Measurements from ENCODE around the gene SNX20.

SNX20 gene

GRCh38 chr16:50662306-50662940 lies 18.7 kb downstream of the SNX20 start:
- TF ChIP-seq CTCF (IDR thresholded peaks at IDR 0.05; ENCODE audit: control insufficient read depth, insufficient read depth, low read depth, low read length, missing control alignments) = no peak
- H3K4me3 ChIP-seq (ENCODE audit: control insufficient read depth, low read depth, low read length) = no peak overlapping the region
- DNase-seq (ENCODE audit: low read depth) = no peak

DNA sequence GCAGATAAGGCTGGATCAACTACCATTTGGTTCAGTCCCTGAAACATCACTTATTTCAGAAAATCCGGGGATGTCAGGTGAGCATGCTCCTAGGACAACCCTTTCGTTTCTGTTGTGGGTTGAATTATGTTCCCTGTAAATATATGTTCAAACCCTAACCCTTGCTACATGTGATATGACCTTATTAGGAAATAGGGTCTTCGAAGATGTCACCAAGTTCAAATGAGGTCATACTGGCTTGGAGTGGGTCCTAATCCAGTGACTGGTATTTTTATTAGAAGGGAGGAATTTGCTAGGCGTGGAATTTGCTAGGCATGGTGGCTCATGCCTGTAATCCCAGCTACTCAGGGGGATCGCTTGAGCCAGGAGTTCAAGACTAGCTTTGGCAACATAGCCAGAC lies 21.3 kb downstream of the SNX20 start:
- DNase-seq (ENCODE audit: low read depth) = no peak
- TF ChIP-seq CTCF (IDR thresholded peaks at IDR 0.05; ENCODE audit: control insufficient read depth, insufficient read depth, low read depth, low read length, missing control alignments) = no peak
- H3K4me3 ChIP-seq (ENCODE audit: control insufficient read depth, low read depth, low read length) = no peak overlapping the region

- no peak for TF ChIP-seq CTCF (IDR thresholded peaks at IDR 0.05; ENCODE audit: control insufficient read depth, insufficient read depth, low read depth, low read length, missing control alignments)
- no peak overlapping the region for H3K4me3 ChIP-seq (ENCODE audit: control insufficient read depth, low read depth, low read length)
- no peak for DNase-seq (ENCODE audit: low read depth)
These were observed 23.9 kb downstream of the SNX20 start for GRCh38 chr16:50657241-50657640.

DNA sequence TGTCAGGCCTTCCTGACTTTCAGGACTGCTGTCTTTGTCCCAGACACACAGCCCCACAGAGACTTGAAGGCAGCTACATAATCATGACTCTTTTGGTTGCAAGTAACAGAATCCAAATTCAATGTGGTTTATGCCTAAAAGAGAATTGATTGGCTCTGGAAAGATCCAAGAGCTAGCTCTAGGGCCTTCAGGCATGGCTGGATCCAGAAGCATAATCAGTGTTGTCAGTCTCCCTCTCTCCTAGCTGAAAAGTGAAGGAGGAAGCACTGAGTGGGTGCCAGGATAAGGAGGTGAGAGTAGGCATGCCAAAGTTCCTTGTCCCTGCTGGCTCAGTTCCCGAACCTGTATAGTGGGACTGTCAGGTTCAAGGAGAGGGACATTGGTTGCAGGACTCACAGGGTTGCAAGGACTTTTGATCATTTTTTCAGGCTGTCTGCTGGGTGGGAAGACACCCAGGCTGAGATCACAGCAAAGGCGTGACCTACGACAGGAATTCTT lies 25.5 kb downstream of the SNX20 start:
- no peak for DNase-seq (ENCODE audit: low read depth)
- no peak overlapping the region for H3K4me3 ChIP-seq (ENCODE audit: control insufficient read depth, low read depth, low read length)
- TF ChIP-seq CTCF (IDR thresholded peaks at IDR 0.05; ENCODE audit: control insufficient read depth, insufficient read depth, low read depth, low read length, missing control alignments) = no peak

GRCh38 chr16:50653633-50654519 lies 27.2 kb downstream of the SNX20 start:
- no peak for DNase-seq (ENCODE audit: low read depth)
- H3K4me3 ChIP-seq (ENCODE audit: control insufficient read depth, low read depth, low read length) = no peak overlapping the region
- TF ChIP-seq CTCF (IDR thresholded peaks at IDR 0.05; ENCODE audit: control insufficient read depth, insufficient read depth, low read depth, low read length, missing control alignments) = no peak

DNA sequence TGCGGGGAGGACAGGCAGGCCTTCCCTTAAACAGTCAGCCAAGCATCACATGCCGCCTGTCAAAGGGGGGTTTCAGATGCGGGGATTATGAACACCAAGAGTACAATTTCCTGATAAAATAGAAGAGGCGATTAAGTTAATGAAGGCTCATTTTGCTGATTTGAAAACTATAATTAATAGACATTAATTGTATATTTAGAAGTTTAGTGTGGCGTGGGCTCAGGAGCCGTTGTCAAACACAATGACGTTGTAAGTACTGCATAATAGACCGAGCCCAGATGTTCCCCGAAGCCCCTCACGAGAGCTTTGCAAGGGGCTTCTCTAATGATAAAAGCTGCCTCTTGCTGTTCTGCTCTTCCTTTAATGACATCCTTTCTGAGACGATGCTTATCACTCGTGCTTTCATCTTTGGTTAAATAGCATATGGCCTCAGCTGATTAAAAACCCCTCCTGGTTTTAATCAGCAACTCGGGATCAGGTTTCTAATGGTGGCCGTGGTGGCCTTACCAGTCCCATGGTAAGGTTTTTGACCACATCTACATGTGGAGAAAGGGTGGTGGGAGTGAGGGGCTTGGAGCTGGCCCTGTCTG lies 28.2 kb downstream of the SNX20 start:
- no peak for DNase-seq (ENCODE audit: low read depth)
- no peak overlapping the region for H3K4me3 ChIP-seq (ENCODE audit: control insufficient read depth, low read depth, low read length)

More for the DNA sequence above, 28.2 kb downstream of the SNX20 start:
- TF ChIP-seq CTCF (IDR thresholded peaks at IDR 0.05; ENCODE audit: control insufficient read depth, insufficient read depth, low read depth, low read length, missing control alignments) = no peak

Measured in AG09309 (cell line).